Left lung (tissue), 10 donors: ENCODE results near the gene CHRND. TPM values are rescaled to one million over a fixed set of nuclear protein-coding genes. Genes with fewer than 3 reads are reported as not detected.
A peak's percentile ranks its signal among the peaks of the same experiment; 100 is the strongest.

ENCODE experiments used
- ATAC-seq: fragments of 200-7000 bp; cut with Tn5 transposase; one replicate; pipeline ENCODE4 v1.9.1; 2020; ENCODE audit warnings: moderate library complexity
- DNase-seq, 4 donors: peaks; one replicate each; pipeline ENCODE4 v3.0.0-alpha.2; 2013 to 2020
- H3K27ac ChIP-seq, 2 donors: fragments of 200-600 bp; sonication (generic) in 1 of 2; one replicate each; pipeline versions ENCODE4 v1.5.0 to v1.8.0; 2020 to 2021
- H3K27me3 ChIP-seq, 2 donors: fragments of 200-600 bp; sonication (generic) in 1 of 2; one replicate each; pipeline versions ENCODE4 v1.5.0 to v1.8.0; 2020 to 2021
- H3K36me3 ChIP-seq, 2 donors: fragments of 200-600 bp; sonication (generic) in 1 of 2; one replicate each; pipeline versions ENCODE4 v1.5.0 to v1.8.0; 2020 to 2021
- H3K4me1 ChIP-seq, 2 donors: fragments of 200-600 bp; one replicate each; pipeline ENCODE4 v1.8.0; 2021
- H3K4me3 ChIP-seq, 2 donors: fragments of 200-600 bp; sonication (generic) in 1 of 2; one replicate each; pipeline versions ENCODE4 v1.5.0 to v1.8.0; 2020 to 2021; ENCODE audit warnings: mild to moderate bottlenecking in 1 of 2
- H3K9me3 ChIP-seq, 2 donors: fragments of 200-600 bp; sonication (generic) in 1 of 2; one replicate each; pipeline versions ENCODE4 v1.5.0 to v1.8.0; 2020 to 2021
- CTCF ChIP-seq, 2 donors: fragments of 200-600 bp; sonication (generic) in 1 of 2; IDR thresholded peaks; one replicate each; pipeline versions ENCODE4 v1.5.0 to v1.8.0; 2021; ENCODE audit warnings: antibody characterized with exemption in 2 of 2
- intact Hi-C, 2 donors: fragments of 100-400 bp; cut with DNase I; formaldehyde crosslinking; loops; one replicate each; pipeline versions ENCODE4 v1.11.2 to v1.14.2; 2022
- polyA plus RNA-seq, 6 donors: library from polyadenylated mRNA; unstranded; fragments of 120-200 nt; gene quantifications; one replicate each; pipeline ENCODE4 v1.2.1, GENCODE V29; 2013; ENCODE audit not compliant: insufficient read length in 6 of 6
- total RNA-seq, 2 donors: library from RNA; stranded (reverse); fragmentation: NEBNext Ultra II Directional; extraction: Animal tissue kit (Norgen Biotek cat#: 25700); gene quantifications; one replicate each; pipeline ENCODE4 v1.2.1, GENCODE V29; 2021
- donor health status: DM: no; HTN: yes; CAD: no.
- donor health status: DM: no; HTN: no; CAD: no.

The CHRND gene
- total and polyA plus RNA-seq, 8 donors = not detected

- Histone ChIP-seq H3K4me3 (no peak overlapping the region), H3K27ac (no peak overlapping the region), H3K9me3 (no peaks in the 10 kb centered on the region), H3K4me1 (peaks cover 0 to 16% of the 10 kb centered on the region in 2 donors), H3K27me3 (peaks cover 0 to 22% of the 10 kb centered on the region in 2 donors), H3K36me3 (no peaks in the 10 kb centered on the region)
- no peak for ATAC-seq
- peak in 1 of 4 donors; percentile 70 for DNase-seq
- intact Hi-C loops = no loop called here
- TF ChIP-seq CTCF (IDR thresholded peaks at IDR 0.05) = no peak
These were observed 18.1 kb downstream of the CHRND start for GRCh38 chr2:232543928-232544631.

- TF ChIP-seq CTCF (IDR thresholded peaks at IDR 0.05) = no peak
- no peaks in the 10 kb centered on the region for H3K36me3 ChIP-seq
- no peak overlapping the region for H3K27ac ChIP-seq
- intact Hi-C loops = no loop called here
- no peak for DNase-seq
- peaks cover 0 to 16% of the 10 kb centered on the region in 2 donors for H3K27me3 ChIP-seq
- H3K4me1 ChIP-seq = peaks cover 2 to 18% of the 10 kb centered on the region in 2 donors
- H3K4me3 ChIP-seq = no peak overlapping the region
- H3K9me3 ChIP-seq = no peaks in the 10 kb centered on the region
- no peak for ATAC-seq
These were observed 18.7 kb downstream of the CHRND start for GRCh38 chr2:232544674-232545073.

- Histone ChIP-seq H3K27me3 (peaks cover 0 to 5% of the 10 kb centered on the region in 2 donors), H3K9me3 (no peaks in the 10 kb centered on the region), H3K4me3 (no peak overlapping the region), H3K27ac (no peak overlapping the region), H3K36me3 (no peaks in the 10 kb centered on the region), H3K4me1 (peaks cover 3 to 20% of the 10 kb centered on the region in 2 donors)
- intact Hi-C loops = no loop called here
- DNase-seq = no peak
- TF ChIP-seq CTCF (IDR thresholded peaks at IDR 0.05) = no peak
- peak; percentile 47 for ATAC-seq
These were observed 19.8 kb downstream of the CHRND start for GRCh38 chr2:232545511-232546375.

GRCh38 chr2:232547991-232548390, 22.0 kb downstream of the CHRND start:
- no peak for TF ChIP-seq CTCF (IDR thresholded peaks at IDR 0.05)
- H3K9me3 ChIP-seq = no peaks in the 10 kb centered on the region
- ATAC-seq (no peak), DNase-seq (no peak)
- intact Hi-C loops = no loop called here
- H3K27me3 ChIP-seq = no peaks in the 10 kb centered on the region
- H3K4me3 ChIP-seq = no peak overlapping the region
- peaks cover 9 to 38% of the 10 kb centered on the region in 2 donors for H3K4me1 ChIP-seq
- no peak overlapping the region for H3K27ac ChIP-seq
- no peaks in the 10 kb centered on the region for H3K36me3 ChIP-seq
